Measurements from ENCODE around the gene TRIP6.
"Not testable (repeated sequence)": the region's sequence is repeated elsewhere in the genome, so short reads cannot be mapped to it uniquely, and the experiment has no call there.

Gene TRIP6

GRCh38 chr7:100911484-100911883 lies 44.3 kb downstream of the TRIP6 start:
- TF ChIP-seq CTCF (IDR thresholded peaks at IDR 0.05; ENCODE audit: borderline replicate concordance, extremely low read depth, low read length, poor library complexity, severe bottlenecking) (no peak), EZH2 (IDR thresholded peaks at IDR 0.05; ENCODE audit: borderline replicate concordance, low read depth, low read length, severe bottlenecking) (no peak)
- Histone ChIP-seq H3K36me3 (ENCODE audit: insufficient read depth, low read length) (no peaks in the 10 kb centered on the region), H3K4me1 (ENCODE audit: insufficient read depth, low read length) (no peaks in the 10 kb centered on the region), H3K4me3 (ENCODE audit: low read depth in 1 of 2, low read length in 2 of 2) (no peak overlapping the region), H3K27ac (ENCODE audit: low read length) (no peak overlapping the region), H4K20me1 (ENCODE audit: insufficient read depth, low read length) (no peaks in the 10 kb centered on the region), H3K4me2 (ENCODE audit: insufficient read depth, low read length) (no peak overlapping the region), H2AFZ (ENCODE audit: low read depth, low read length) (no peak overlapping the region), H3K9ac (ENCODE audit: low read depth, low read length) (no peak overlapping the region), H3K79me2 (ENCODE audit: insufficient read depth, low read length) (no peaks in the 10 kb centered on the region), H3K9me3 (ENCODE audit: insufficient read depth, low read length, severe bottlenecking) (no peaks in the 10 kb centered on the region), H3K27me3 (ENCODE audit: insufficient read depth, low read length, poor library complexity) (no peaks in the 10 kb centered on the region)
- ATAC-seq (ENCODE audit: insufficient read depth, low read depth) (no peak), DNase-seq (no peak)

- Histone ChIP-seq H2AFZ (ENCODE audit: low read depth, low read length) (no peak overlapping the region), H3K9me3 (ENCODE audit: insufficient read depth, low read length, severe bottlenecking) (no peaks in the 10 kb centered on the region), H3K27ac (ENCODE audit: low read length) (no peak overlapping the region), H3K4me1 (ENCODE audit: insufficient read depth, low read length) (no peaks in the 10 kb centered on the region), H3K36me3 (ENCODE audit: insufficient read depth, low read length) (no peaks in the 10 kb centered on the region), H4K20me1 (ENCODE audit: insufficient read depth, low read length) (no peaks in the 10 kb centered on the region), H3K4me3 (ENCODE audit: low read depth in 1 of 2, low read length in 2 of 2) (no peak overlapping the region), H3K4me2 (ENCODE audit: insufficient read depth, low read length) (no peak overlapping the region), H3K79me2 (ENCODE audit: insufficient read depth, low read length) (no peaks in the 10 kb centered on the region), H3K27me3 (ENCODE audit: insufficient read depth, low read length, poor library complexity) (no peaks in the 10 kb centered on the region), H3K9ac (ENCODE audit: low read depth, low read length) (no peak overlapping the region)
- TF ChIP-seq EZH2 (IDR thresholded peaks at IDR 0.05; ENCODE audit: borderline replicate concordance, low read depth, low read length, severe bottlenecking) (no peak), CTCF (IDR thresholded peaks at IDR 0.05; ENCODE audit: borderline replicate concordance, extremely low read depth, low read length, poor library complexity, severe bottlenecking) (no peak)
- no peak for DNase-seq
- ATAC-seq (ENCODE audit: insufficient read depth, low read depth) = no peak
Measured at GRCh38 chr7:100914208-100914878, 47.2 kb downstream of the TRIP6 start.

- no peaks in the 10 kb centered on the region for H3K9me3 ChIP-seq (ENCODE audit: insufficient read depth, low read length, severe bottlenecking)
- H3K27me3 ChIP-seq (ENCODE audit: insufficient read depth, low read length, poor library complexity) = no peaks in the 10 kb centered on the region
- TF ChIP-seq EZH2 (IDR thresholded peaks at IDR 0.05; ENCODE audit: borderline replicate concordance, low read depth, low read length, severe bottlenecking) (no peak), CTCF (IDR thresholded peaks at IDR 0.05; ENCODE audit: borderline replicate concordance, extremely low read depth, low read length, poor library complexity, severe bottlenecking) (no peak)
- no peak overlapping the region for H3K9ac ChIP-seq (ENCODE audit: low read depth, low read length)
- no peak overlapping the region for H3K4me3 ChIP-seq (ENCODE audit: low read depth in 1 of 2, low read length in 2 of 2)
- H3K36me3 ChIP-seq (ENCODE audit: insufficient read depth, low read length) = no peaks in the 10 kb centered on the region
- H3K79me2 ChIP-seq (ENCODE audit: insufficient read depth, low read length) = no peaks in the 10 kb centered on the region
- no peaks in the 10 kb centered on the region for H3K4me1 ChIP-seq (ENCODE audit: insufficient read depth, low read length)
- no peak overlapping the region for H3K27ac ChIP-seq (ENCODE audit: low read length)
- ATAC-seq (ENCODE audit: insufficient read depth, low read depth) = no peak
- H2AFZ ChIP-seq (ENCODE audit: low read depth, low read length) = no peak overlapping the region
- DNase-seq = no peak
- no peaks in the 10 kb centered on the region for H4K20me1 ChIP-seq (ENCODE audit: insufficient read depth, low read length)
- no peak overlapping the region for H3K4me2 ChIP-seq (ENCODE audit: insufficient read depth, low read length)
Measured at GRCh38 chr7:100914879-100915447, 47.8 kb downstream of the TRIP6 start.

- H3K9ac ChIP-seq (ENCODE audit: low read depth, low read length); H3K27ac ChIP-seq (ENCODE audit: low read length); H3K4me1 ChIP-seq (ENCODE audit: insufficient read depth, low read length); H3K4me2 ChIP-seq (ENCODE audit: insufficient read depth, low read length); H2AFZ ChIP-seq (ENCODE audit: low read depth, low read length); ATAC-seq (ENCODE audit: insufficient read depth, low read depth); H4K20me1 ChIP-seq (ENCODE audit: insufficient read depth, low read length); H3K27me3 ChIP-seq (ENCODE audit: insufficient read depth, low read length, poor library complexity); H3K4me3 ChIP-seq (ENCODE audit: low read depth in 1 of 2, low read length in 2 of 2); H3K9me3 ChIP-seq (ENCODE audit: insufficient read depth, low read length, severe bottlenecking); H3K36me3 ChIP-seq (ENCODE audit: insufficient read depth, low read length); DNase-seq; H3K79me2 ChIP-seq (ENCODE audit: insufficient read depth, low read length): not testable (repeated sequence)
Measured at GRCh38 chr7:100919335-100919734, 52.1 kb downstream of the TRIP6 start.

GRCh38 chr7:100919779-100920437 lies 52.7 kb downstream of the TRIP6 start:
- H3K79me2 ChIP-seq (ENCODE audit: insufficient read depth, low read length); H3K27ac ChIP-seq (ENCODE audit: low read length); ATAC-seq (ENCODE audit: insufficient read depth, low read depth); H3K9ac ChIP-seq (ENCODE audit: low read depth, low read length); H3K9me3 ChIP-seq (ENCODE audit: insufficient read depth, low read length, severe bottlenecking); H3K4me3 ChIP-seq (ENCODE audit: low read depth in 1 of 2, low read length in 2 of 2); H3K4me2 ChIP-seq (ENCODE audit: insufficient read depth, low read length); H3K36me3 ChIP-seq (ENCODE audit: insufficient read depth, low read length); DNase-seq; H3K27me3 ChIP-seq (ENCODE audit: insufficient read depth, low read length, poor library complexity); H4K20me1 ChIP-seq (ENCODE audit: insufficient read depth, low read length); H3K4me1 ChIP-seq (ENCODE audit: insufficient read depth, low read length); H2AFZ ChIP-seq (ENCODE audit: low read depth, low read length): not testable (repeated sequence)

Measured in DND-41 (cell line).